HepG2 (cell line): ENCODE measurements around the gene DUSP7. TPM values are rescaled to one million over a fixed set of nuclear protein-coding genes. Genes with fewer than 3 reads are reported as not detected.

Experiments used
- ATAC-seq: fragments of 200-7000 bp; cut with Tn5 transposase; 3 replicates; pipeline ENCODE4 v1.9.1; 2020; ENCODE audit warnings: mild to moderate bottlenecking, moderate library complexity
- BruUV-seq: library from RNA; stranded (reverse); fragments of 400-500 nt; replicated peaks from 2 replicates; lab custom pipeline; 2021; lab: Mats Ljungman, UMichigan
- CTCF ChIA-PET: fragments of 300-600 bp; formaldehyde crosslinking; extraction: SDS; loops from one replicate; lab custom pipeline; 2021; ENCODE audit warnings: low total read pairs, inconsistent platforms, low intra/inter-chr PET ratio; lab: Yijun Ruan, JAX
- POLR2A ChIA-PET: fragments of 350-600 bp; sonication (Branson Sonifier 250); formaldehyde crosslinking; loops from one replicate; lab custom pipeline; 2020; ENCODE audit warnings: antibody characterized with exemption, inconsistent platforms; lab: Yijun Ruan, JAX
- DNase-seq: peaks from one replicate; pipeline ENCODE4 v3.0.0-alpha.2; 2015; ENCODE audit warnings: low spot score
- FAIRE-seq: peaks from 3 replicates; lab custom pipeline; 2011; peaks lifted over from hg19 to GRCh38; lab: Jason Lieb, UNC
- H2AFZ ChIP-seq: one replicate; pipeline ENCODE4 v1.6.1; 2011; ENCODE audit warnings: low read length, inconsistent platforms
- H3K27ac ChIP-seq: fragments of 300-600 bp; 3 replicates; pipeline ENCODE4 v1.8.0; 2011; ENCODE audit warnings: mixed run types, mild to moderate bottlenecking, mixed read lengths, low read length, inconsistent platforms; ENCODE audit not compliant: insufficient read depth; ENCODE audit errors: extremely low read length
- H3K27me3 ChIP-seq, 2 experiments: fragments of 200-600 bp in 1 of 2; 2 replicates in 1 of 2; 3 replicates in 1 of 2; pipeline versions ENCODE4 v1.6.0 to v1.8.0; 2011; ENCODE audit warnings: low read length in 2 of 2, mild to moderate bottlenecking in 2 of 2, moderate library complexity in 2 of 2, inconsistent platforms in 1 of 2; ENCODE audit not compliant: insufficient read depth in 2 of 2, control insufficient read depth in 1 of 2
- H3K36me3 ChIP-seq, 2 experiments: fragments of 200-600 bp in 1 of 2; replicated peaks in 1 of 2; 2 replicates in 1 of 2; 3 replicates in 1 of 2; pipeline versions ENCODE4 v1.5.1 to v1.8.0; 2011; ENCODE audit warnings: low read length in 2 of 2, inconsistent platforms in 1 of 2; ENCODE audit not compliant: insufficient read depth in 2 of 2, control insufficient read depth in 1 of 2
- H3K4me1 ChIP-seq: 2 replicates; pipeline ENCODE4 v1.5.1; 2012; ENCODE audit warnings: low read length, inconsistent platforms; ENCODE audit not compliant: insufficient read depth
- H3K4me2 ChIP-seq: 2 replicates; pipeline ENCODE4 v1.6.0; 2011; ENCODE audit warnings: low read depth, low read length, inconsistent platforms
- H3K4me3 ChIP-seq, 3 experiments: fragments of 200-600 bp in 1 of 3; sonication (generic), shearing (Covaris generic) in 1 of 3; replicated peaks in 1 of 3; 2 replicates each; pipeline ENCODE4 v1.5.1; 2011 to 2016; ENCODE audit warnings: low read length in 3 of 3, inconsistent platforms in 2 of 3, low read depth in 2 of 3, mild to moderate bottlenecking in 2 of 3, control low read depth in 1 of 3, mixed read lengths in 1 of 3; ENCODE audit not compliant: insufficient read depth in 1 of 3
- H3K79me2 ChIP-seq: one replicate; pipeline ENCODE4 v1.6.1; 2011; ENCODE audit warnings: low read length, inconsistent platforms; ENCODE audit not compliant: insufficient read depth
- H3K9ac ChIP-seq: 2 replicates; pipeline ENCODE4 v1.6.0; 2011; ENCODE audit warnings: mild to moderate bottlenecking, low read depth, low read length, inconsistent platforms; ENCODE audit not compliant: insufficient read depth
- H3K9me3 ChIP-seq: 2 replicates; pipeline ENCODE4 v1.5.1; 2012; ENCODE audit warnings: mild to moderate bottlenecking, low read length
- H4K20me1 ChIP-seq: 2 replicates; pipeline ENCODE4 v1.6.0; 2011; ENCODE audit warnings: inconsistent platforms, mild to moderate bottlenecking, low read length, moderate library complexity; ENCODE audit not compliant: insufficient read depth
- CENPT ChIP-seq: sonication (generic); formaldehyde crosslinking; IDR thresholded peaks from 2 replicates; pipeline ENCODE4 v1.8.0; 2022; ENCODE audit warnings: low read depth, mild to moderate bottlenecking, moderate library complexity, missing genetic modification reagents
- CTCF ChIP-seq: sonication (generic); formaldehyde crosslinking; IDR thresholded peaks from 2 replicates; pipeline ENCODE4 v1.5.0; 2020; ENCODE audit warnings: mild to moderate bottlenecking, missing genetic modification reagents, moderate library complexity
- HDAC1 ChIP-seq: sonication (generic); formaldehyde crosslinking; IDR thresholded peaks from 2 replicates; pipeline ENCODE4 v1.5.1; 2020; ENCODE audit warnings: mild to moderate bottlenecking, missing genetic modification reagents
- HNRNPL ChIP-seq: fragments of 200-400 bp; formaldehyde crosslinking; IDR thresholded peaks from 2 replicates; pipeline ENCODE4 v1.6.1; 2017; ENCODE audit warnings: mild to moderate bottlenecking, low read depth, low read length
- RAD21 ChIP-seq: fragments of 450-650 bp; formaldehyde crosslinking; IDR thresholded peaks from 2 replicates; pipeline ENCODE4 v1.5.0; 2020; ENCODE audit warnings: mild to moderate bottlenecking
- STAG1 ChIP-seq: sonication (generic); formaldehyde crosslinking; IDR thresholded peaks from 2 replicates; pipeline ENCODE4 v1.4.0; 2020; ENCODE audit warnings: missing genetic modification reagents
- ZNF124 ChIP-seq: sonication (generic); formaldehyde crosslinking; IDR thresholded peaks from 2 replicates; pipeline ENCODE4 v1.4.0; 2020; ENCODE audit warnings: missing genetic modification reagents
- ZNF552 ChIP-seq: sonication (generic); formaldehyde crosslinking; IDR thresholded peaks from 2 replicates; pipeline ENCODE4 v1.9.0; 2022; ENCODE audit warnings: missing genetic modification reagents, mild to moderate bottlenecking, borderline replicate concordance
- ZNF800 ChIP-seq: sonication (generic); formaldehyde crosslinking; IDR thresholded peaks from 2 replicates; pipeline ENCODE4 v1.4.0; 2020; ENCODE audit warnings: missing genetic modification reagents
- WGBS: methylation state at CpG from one replicate; pipeline ENCODE4 v1.1.6; 2017; ENCODE audit warnings: low lambda C conversion rate; 5-methylcytosine and 5-hydroxymethylcytosine counted together
- in situ Hi-C: cut with HindIII; loops from 2 replicates; pipeline ENCODE4 v1.10.0; 2017; ENCODE audit warnings: low pct_unique_long_range_greater_than_20kb; ENCODE audit not compliant: extremely low pct_ligation_motif_present
- intact Hi-C: fragments of 100-400 bp; cut with micrococcal nuclease; formaldehyde crosslinking; loops from one replicate; pipeline ENCODE4 v1.10.0; 2022; ENCODE audit not compliant: unreplicated experiment
- polyA plus RNA-seq, 8 experiments: library from polyadenylated mRNA; depleted of rRNA in 3 of 8; stranded (reverse) in 7 of 8; unstranded in 1 of 8; fragments of >200 nt; fragmentation: Illumina TruSeq in 4 of 8; extraction: Trizol in 4 of 8; gene quantifications; 2 replicates each; pipeline versions ENCODE4 v1.2.1 to v1.2.3, GENCODE V29; 2011 to 2016; ENCODE audit warnings: low read depth in 4 of 8, missing spikeins in 1 of 8, mixed read lengths in 1 of 8; ENCODE audit not compliant: insufficient read depth in 1 of 8
- total RNA-seq, 5 experiments: library from RNA; depleted of rRNA; stranded (reverse); fragments of >200 nt; fragmentation: Illumina TruSeq; extraction: Trizol; gene quantifications; 2 replicates each; pipeline ENCODE4 v1.2.3, GENCODE V29; 2016; ENCODE audit warnings: low read depth in 1 of 5

The DUSP7 gene
- total and polyA plus RNA-seq, 2 of the 13 experiments (the other 11 are each of a cell fraction or from before 2014, with no cell fraction given), result 6.6 to 8.8 TPM

DNA sequence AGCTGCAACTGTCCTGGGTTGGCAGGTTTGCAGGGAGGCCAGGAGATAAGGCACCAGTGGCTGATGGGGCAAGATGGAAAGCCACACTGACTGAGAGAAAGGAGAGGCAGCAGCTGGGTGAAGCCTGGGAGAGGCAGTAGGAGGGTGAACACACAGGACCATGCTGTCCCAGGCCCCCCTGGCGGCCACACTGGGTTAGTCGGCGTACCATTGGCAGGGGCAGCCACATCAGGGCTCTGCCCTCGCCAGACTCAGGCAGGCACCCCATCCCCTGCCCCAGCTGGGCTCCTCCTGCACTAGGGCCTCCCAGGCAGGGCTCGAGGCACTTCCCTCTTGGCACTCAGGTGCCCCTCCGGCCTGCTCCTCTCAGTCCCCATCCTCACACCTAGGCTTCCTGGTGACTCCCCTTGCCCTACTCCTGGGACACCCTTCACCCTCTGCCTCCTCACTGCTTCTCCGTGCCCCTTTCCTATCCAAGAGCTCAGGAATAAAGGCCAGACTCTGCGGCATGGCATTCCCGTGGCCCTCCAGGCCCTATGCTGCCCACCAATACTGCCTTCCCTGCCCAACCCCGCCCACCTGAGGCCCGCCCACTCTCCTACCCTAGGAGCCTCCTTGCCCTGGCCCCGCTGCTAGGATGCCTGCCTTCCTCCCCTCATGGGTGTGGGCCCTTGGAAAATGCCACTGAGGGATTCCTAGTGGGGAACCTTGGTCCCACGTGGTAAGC is 28.7 kb upstream of the DUSP7 start:
- no peak overlapping the region for H3K9ac ChIP-seq
- WGBS, result 88% methylated on average over 11 of the region's 13 CpGs
- POLR2A ChIA-PET, result no interaction called here

More for the DNA sequence above, 28.7 kb upstream of the DUSP7 start:
- Histone ChIP-seq H3K27ac (no peak overlapping the region), H3K4me3 (no peak overlapping the region), H3K9me3 (no peaks in the 10 kb centered on the region), H3K4me1 (peaks cover 75% of the 10 kb centered on the region), H2AFZ (no peak overlapping the region), H4K20me1 (no peaks in the 10 kb centered on the region), H3K79me2 (no peaks in the 10 kb centered on the region), H3K36me3 (no peaks in the 10 kb centered on the region), H3K4me2 (no peak overlapping the region), H3K27me3 (no peaks in the 10 kb centered on the region)
- BruUV-seq, result no TSS peak
- FAIRE-seq (no peak), DNase-seq (no peak), ATAC-seq (peak; percentile 42)
- CTCF ChIA-PET, result no interaction called here
- intact Hi-C loops (no loop called here), in situ Hi-C loops (no loop called here)
- TF ChIP-seq RAD21 (CRISPR knock-in tag) (peak; percentile 26; the same call in 1 of the 2 replicates), CENPT (no peak), ZNF800 (CRISPR knock-in tag) (no peak), CTCF (peak; percentile 30; the same call in 1 of the 2 replicates), ZNF552 (CRISPR knock-in tag) (no peak), HDAC1 (CRISPR knock-in tag) (no peak), STAG1 (CRISPR knock-in tag) (peak; percentile 43), ZNF124 (CRISPR knock-in tag) (no peak), HNRNPL (peak; percentile 53; the same call in 1 of the 2 replicates)
